Measurements from ENCODE around the gene SAP25. TPM values are rescaled to one million over a fixed set of nuclear protein-coding genes. Genes with fewer than 3 reads are reported as not detected.
A peak's percentile ranks its signal among the peaks of the same experiment; 100 is the strongest.

SAP25 gene
- total and polyA plus RNA-seq, 2 experiments from 2014 or later, result 3.8 to 4.1 TPM

GRCh38 chr7:100578246-100579183 is 4.8 kb upstream of the SAP25 start:
- H3K4me3 ChIP-seq, result no peak overlapping the region
- DNase-seq (ENCODE audit: low spot score) (no peak), ATAC-seq (no peak)
- peaks cover 12% of the 10 kb centered on the region for H3K36me3 Mint-ChIP-seq (ENCODE audit: low read depth)
- peaks cover 8% of the 10 kb centered on the region for H3F3A ChIP-seq (replicated peaks; ENCODE audit: low read depth)
- H3K4me2 ChIP-seq, result no peak overlapping the region
- peaks cover 9% of the 10 kb centered on the region; the same call in 1 of the 2 replicates for H3K79me2 ChIP-seq (replicated peaks; ENCODE audit: insufficient read depth)
- 0 out of 2 replicates have a peak overlapping the region, but pooled peaks have one; percentile 5 for H3K27ac Mint-ChIP-seq
- H3K4me1 ChIP-seq (ENCODE audit: insufficient read depth), result peaks cover 3% of the 10 kb centered on the region; the same call in 1 of the 2 replicates
- peaks cover 9% of the 10 kb centered on the region; the same call in 1 of the 2 replicates for H3K36me3 ChIP-seq (ENCODE audit: insufficient read depth)
- H3K27me3 ChIP-seq (ENCODE audit: insufficient read depth), result no peaks in the 10 kb centered on the region
- H4K20me1 ChIP-seq (replicated peaks; ENCODE audit: insufficient read depth), result peaks cover 7% of the 10 kb centered on the region; the same call in 1 of the 2 replicates
- peaks cover 13% of the 10 kb centered on the region for H3K4me1 Mint-ChIP-seq
- no peaks in the 10 kb centered on the region for H3K9me2 ChIP-seq (ENCODE audit: insufficient read depth)
- H3K27ac ChIP-seq (ENCODE audit: low read depth), result no peak overlapping the region
- TF ChIP-seq STAT1 (IDR thresholded peaks at IDR 0.05; ENCODE audit: unreplicated experiment) (no peak), CREB1 (CRISPR knock-in tag; IDR thresholded peaks at IDR 0.05; ENCODE audit: low read depth) (no peak), ZNF462 (CRISPR knock-in tag; IDR thresholded peaks at IDR 0.05) (no peak), EZH2phosphoT487 (IDR thresholded peaks at IDR 0.05; ENCODE audit: unreplicated experiment) (no peak), ZNF114 (CRISPR knock-in tag; IDR thresholded peaks at IDR 0.05) (no peak), JUNB (IDR thresholded peaks at IDR 0.05; ENCODE audit: unreplicated experiment) (no peak), POLR2AphosphoS5 (IDR thresholded peaks at IDR 0.05; ENCODE audit: low read depth) (no peak), NANOG (IDR thresholded peaks at IDR 0.05; ENCODE audit: borderline replicate concordance) (no peak)
- no peak overlapping the region for H2AFZ ChIP-seq
- no peaks in the 10 kb centered on the region for H3K9me3 Mint-ChIP-seq
- no peak overlapping the region; the same call in 2 of the 3 replicates for H3K4me3 Mint-ChIP-seq
- peaks cover 11% of the 10 kb centered on the region for H3K27me3 Mint-ChIP-seq (ENCODE audit: insufficient read depth, low read depth, poor library complexity)
